GM23338 (cell line): Measurements from ENCODE around the gene NUAK2. TPM values are rescaled to one million over a fixed set of nuclear protein-coding genes. Genes with fewer than 3 reads are reported as not detected.

Experiments used
- ATAC-seq: fragments of 200-7000 bp; cut with Tn5 transposase; 3 replicates; pipeline ENCODE4 v1.9.1; 2020
- DNase-seq: peaks from one replicate; pipeline ENCODE4 v3.0.0-alpha.2; 2015; ENCODE audit warnings: low spot score
- H2AFZ ChIP-seq: fragments of 200-600 bp; sonication (generic); 2 replicates; pipeline ENCODE4 v1.8.0; 2016; ENCODE audit warnings: antibody characterized with exemption, mild to moderate bottlenecking, moderate library complexity
- H3F3A ChIP-seq: fragments of 200-600 bp; sonication (generic); replicated peaks from 2 replicates; pipeline ENCODE4 v1.8.0; 2017; ENCODE audit warnings: antibody characterized with exemption, mixed run types, low read depth
- H3K27ac ChIP-seq: fragments of 200-600 bp; sonication (generic); 2 replicates; pipeline ENCODE4 v1.6.1; 2016; ENCODE audit warnings: low read depth
- H3K27me3 ChIP-seq: fragments of 200-600 bp; sonication (generic); 2 replicates; pipeline ENCODE4 v1.8.0; 2016; ENCODE audit warnings: mild to moderate bottlenecking, mixed run types, moderate library complexity; ENCODE audit not compliant: insufficient read depth
- H3K36me3 ChIP-seq: fragments of 200-600 bp; sonication (generic); 2 replicates; pipeline ENCODE4 v1.8.0; 2016; ENCODE audit warnings: mild to moderate bottlenecking; ENCODE audit not compliant: insufficient read depth
- H3K4me1 ChIP-seq: fragments of 200-600 bp; sonication (generic); 2 replicates; pipeline ENCODE4 v1.8.0; 2016; ENCODE audit warnings: mild to moderate bottlenecking, moderate library complexity; ENCODE audit not compliant: insufficient read depth
- H3K4me2 ChIP-seq: fragments of 200-600 bp; sonication (generic); 2 replicates; pipeline ENCODE4 v1.7.1; 2017; ENCODE audit warnings: mixed run types
- H3K4me3 ChIP-seq: fragments of 200-600 bp; sonication (generic); 2 replicates; pipeline ENCODE4 v1.6.1; 2016; ENCODE audit warnings: mixed run types
- H3K79me2 ChIP-seq: fragments of 200-600 bp; sonication (generic); replicated peaks from 2 replicates; pipeline ENCODE4 v1.8.0; 2017; ENCODE audit warnings: mild to moderate bottlenecking; ENCODE audit not compliant: insufficient read depth
- H3K9me2 ChIP-seq: fragments of 200-600 bp; sonication (generic); 2 replicates; pipeline ENCODE4 v1.8.0; 2017; ENCODE audit not compliant: insufficient read depth
- H4K20me1 ChIP-seq: fragments of 200-600 bp; sonication (generic); replicated peaks from 2 replicates; pipeline ENCODE4 v1.8.0; 2017; ENCODE audit warnings: mild to moderate bottlenecking; ENCODE audit not compliant: insufficient read depth
- H3K27ac Mint-ChIP-seq: 2 replicates; pipeline ENCODE4 v1.8.0; 2020; ENCODE audit warnings: inconsistent platforms, mild to moderate bottlenecking, moderate library complexity, mixed read lengths
- H3K27me3 Mint-ChIP-seq: 3 replicates; pipeline ENCODE4 v1.8.0; 2022; ENCODE audit warnings: low read depth, mild to moderate bottlenecking, moderate library complexity, mixed read lengths, inconsistent platforms; ENCODE audit not compliant: insufficient read depth, poor library complexity
- H3K36me3 Mint-ChIP-seq: 3 replicates; pipeline ENCODE4 v1.8.0; 2021; ENCODE audit warnings: low read depth, mild to moderate bottlenecking, inconsistent platforms, moderate library complexity, mixed read lengths
- H3K4me1 Mint-ChIP-seq: 3 replicates; pipeline ENCODE4 v1.8.0; 2020; ENCODE audit warnings: mild to moderate bottlenecking, inconsistent platforms, mixed read lengths
- H3K4me3 Mint-ChIP-seq: 3 replicates; pipeline ENCODE4 v1.8.0; 2021; ENCODE audit warnings: moderate library complexity, mild to moderate bottlenecking, inconsistent platforms, mixed read lengths
- H3K9me3 Mint-ChIP-seq: 3 replicates; pipeline ENCODE4 v1.8.0; 2020; ENCODE audit warnings: moderate library complexity, mild to moderate bottlenecking, inconsistent platforms, mixed read lengths
- CREB1 ChIP-seq: fragments of 250-450 bp; sonication (Bioruptor Pico); IDR thresholded peaks from 2 replicates; pipeline ENCODE4 v1.5.0; 2020; ENCODE audit warnings: low read depth, mild to moderate bottlenecking, moderate library complexity
- CTCF ChIP-seq, 2 experiments: fragments of 200-600 bp in 1 of 2; sonication (generic) in 1 of 2; conservative IDR thresholded peaks; 2 replicates each; pipeline versions ENCODE4 v1.5.1 to v1.6.1; 2016 to 2017; ENCODE audit warnings: antibody characterized with exemption in 2 of 2, low read depth in 2 of 2, mild to moderate bottlenecking in 2 of 2, moderate library complexity in 1 of 2
- ETS1 ChIP-seq: IDR thresholded peaks from 2 replicates; pipeline ENCODE4 v1.6.1; 2016; ENCODE audit warnings: antibody characterized with exemption
- EZH2 ChIP-seq: fragments of 200-600 bp; sonication (generic); IDR thresholded peaks from one replicate; pipeline ENCODE4 v1.8.0; 2017; ENCODE audit warnings: antibody characterized with exemption, mild to moderate bottlenecking, low read depth; ENCODE audit not compliant: unreplicated experiment
- EZH2phosphoT487 ChIP-seq: fragments of 200-600 bp; sonication (generic); IDR thresholded peaks from one replicate; pipeline ENCODE4 v1.8.1; 2018; ENCODE audit warnings: antibody characterized with exemption; ENCODE audit not compliant: unreplicated experiment
- JUNB ChIP-seq: IDR thresholded peaks from one replicate; pipeline ENCODE4 v1.6.1; 2016; ENCODE audit warnings: antibody characterized with exemption; ENCODE audit not compliant: unreplicated experiment
- NANOG ChIP-seq: IDR thresholded peaks from 2 replicates; pipeline ENCODE4 v1.6.1; 2016; ENCODE audit warnings: antibody characterized with exemption, borderline replicate concordance
- POLR2AphosphoS5 ChIP-seq: IDR thresholded peaks from 2 replicates; pipeline ENCODE4 v1.6.1; 2016; ENCODE audit warnings: antibody characterized with exemption, low read depth
- REST ChIP-seq: IDR thresholded peaks from one replicate; pipeline ENCODE4 v1.6.1; 2018; ENCODE audit warnings: antibody characterized with exemption; ENCODE audit not compliant: unreplicated experiment
- ZNF114 ChIP-seq: fragments of 250-450 bp; sonication (Bioruptor Pico); IDR thresholded peaks from 2 replicates; pipeline ENCODE4 v1.5.0; 2020; ENCODE audit warnings: mild to moderate bottlenecking, moderate library complexity
- polyA plus RNA-seq: library from polyadenylated mRNA; unstranded; fragments of >200 nt; fragmentation: Nextera tagmentation; extraction: Ambion mirVana; gene quantifications from 2 replicates; pipeline ENCODE4 v1.2.1, GENCODE V29; 2016
- total RNA-seq: library from RNA; depleted of rRNA; stranded (reverse); fragments of >200 nt; shearing (Covaris generic); gene quantifications from 2 replicates; pipeline ENCODE4 v1.2.3, GENCODE V29; 2014

The NUAK2 gene
- total and polyA plus RNA-seq, 2 experiments from 2014 or later, result 7.8 to 15.3 TPM

GRCh38 chr1:205326812-205327466 is 5.4 kb upstream of the NUAK2 start (continued):
- no peak for TF ChIP-seq REST

GRCh38 chr1:205325334-205325884 is 3.9 kb upstream of the NUAK2 start:
- Histone ChIP-seq H3K4me1 (peaks cover 5% of the 10 kb centered on the region), H3F3A (peaks cover 6% of the 10 kb centered on the region; the same call in 1 of the 2 replicates), H3K9me2 (peaks cover 4% of the 10 kb centered on the region; the same call in 1 of the 2 replicates), H2AFZ (no peak overlapping the region), H3K79me2 (peaks cover 10% of the 10 kb centered on the region), H3K4me2 (no peak overlapping the region), H3K27ac (peak overlapping the region; percentile 35; the same call in 1 of the 2 replicates), H3K27me3 (peaks cover 6% of the 10 kb centered on the region), H4K20me1 (0 out of 2 replicates have a peak, but pooled peaks cover 5% of the 10 kb centered on the region), H3K36me3 (no peaks in the 10 kb centered on the region), H3K4me3 (no peak overlapping the region)
- TF ChIP-seq ZNF114 (CRISPR knock-in tag) (no peak), CTCF (conservative IDR thresholded peaks at IDR 0.05; ENCODE audit: low read depth in 2 of 2) (peak; percentile 60 to 99)
- H3K9me3 Mint-ChIP-seq, result no peaks in the 10 kb centered on the region
- H3K27me3 Mint-ChIP-seq, result peaks cover 21% of the 10 kb centered on the region
- DNase-seq (peak; percentile 87), ATAC-seq (peak; percentile 45)
- no peak overlapping the region for H3K4me3 Mint-ChIP-seq
- peak overlapping the region; percentile 75; the same call in 1 of the 2 replicates for H3K27ac Mint-ChIP-seq
- H3K36me3 Mint-ChIP-seq, result peaks cover 2% of the 10 kb centered on the region
- peaks cover 18% of the 10 kb centered on the region for H3K4me1 Mint-ChIP-seq

- H3K4me3 ChIP-seq, result no peak overlapping the region
- H3K4me1 Mint-ChIP-seq, result peaks cover 23% of the 10 kb centered on the region
- peaks cover 8% of the 10 kb centered on the region for H3K36me3 Mint-ChIP-seq
- H4K20me1 ChIP-seq, result 0 out of 2 replicates have a peak, but pooled peaks cover 11% of the 10 kb centered on the region
- peaks cover 4% of the 10 kb centered on the region; the same call in 1 of the 2 replicates for H3K9me2 ChIP-seq
- H3K4me3 Mint-ChIP-seq, result no peak overlapping the region
- peak overlapping the region; percentile 75; the same call in 1 of the 2 replicates for H3K27ac Mint-ChIP-seq
- no peak for TF ChIP-seq NANOG
- no peak for TF ChIP-seq EZH2
- no peak for TF ChIP-seq EZH2phosphoT487
- TF ChIP-seq ZNF114 (CRISPR knock-in tag), result no peak
- no peak for TF ChIP-seq POLR2AphosphoS5
- TF ChIP-seq REST, result no peak
- TF ChIP-seq ETS1, result no peak
- TF ChIP-seq CREB1, result no peak
- TF ChIP-seq JUNB, result no peak
- H3K36me3 ChIP-seq, result no peaks in the 10 kb centered on the region
- peaks cover 6% of the 10 kb centered on the region; the same call in 1 of the 2 replicates for H3F3A ChIP-seq
- H3K4me1 ChIP-seq, result peaks cover 12% of the 10 kb centered on the region
- ATAC-seq, result peak; percentile 10
- H3K79me2 ChIP-seq, result peaks cover 16% of the 10 kb centered on the region
- no peaks in the 10 kb centered on the region for H3K9me3 Mint-ChIP-seq
- DNase-seq, result peak; percentile 52
- H3K27me3 ChIP-seq, result peaks cover 7% of the 10 kb centered on the region
- H3K27me3 Mint-ChIP-seq, result peaks cover 27% of the 10 kb centered on the region
- peak overlapping the region; percentile 35; the same call in 1 of the 2 replicates for H3K27ac ChIP-seq
- H3K4me2 ChIP-seq, result no peak overlapping the region
- H2AFZ ChIP-seq, result no peak overlapping the region
These were observed 3.2 kb upstream of the NUAK2 start for GRCh38 chr1:205324781-205325180.
